Stimulated activated CD4-positive, alpha-beta T cell treated with anti-CD3 and anti-CD28 coated beads, Interleukin-1b, Interleukin-23, amount 100 ng/mL, for 24 hours (primary cell): ENCODE data around the gene ANKDD1B.
"Not testable (repeated sequence)": the region's sequence is repeated elsewhere in the genome, so short reads cannot be mapped to it uniquely, and the experiment has no call there.

ENCODE experiments used
- DNase-seq, 4 experiments: peaks; one replicate each; pipeline ENCODE4 v3.0.0-alpha.2; 2020; ENCODE audit warnings: low read depth in 4 of 4, low spot score in 1 of 4

Gene ANKDD1B

GRCh38 chr5:75611311-75612225, at the start of gene ANKDD1B:
Gene ANKDD1B, plus strand, starts transcription at chr5:75611453. Its CDS starts 182 bp downstream, at chr5:75611635.
- DNase-seq = no peak

- not testable (repeated sequence) for DNase-seq
Measured at GRCh38 chr5:75565991-75566709, 45.1 kb upstream of the ANKDD1B start.

- peak; percentile 18 to 34 (median 26) for DNase-seq
Measured at GRCh38 chr5:75566710-75567309, 44.4 kb upstream of the ANKDD1B start.

GRCh38 chr5:75567710-75568109, 43.5 kb upstream of the ANKDD1B start:
- no peak for DNase-seq

- DNase-seq = no peak
Measured at GRCh38 chr5:75568202-75568601, 43.1 kb upstream of the ANKDD1B start.

GRCh38 chr5:75571547-75571946, 39.7 kb upstream of the ANKDD1B start:
- no peak for DNase-seq

- no peak for DNase-seq
Measured at GRCh38 chr5:75574791-75575190, 36.5 kb upstream of the ANKDD1B start.

- not testable (repeated sequence) for DNase-seq
Measured at GRCh38 chr5:75578280-75578679, 33.0 kb upstream of the ANKDD1B start.

GRCh38 chr5:75584641-75585040, 26.6 kb upstream of the ANKDD1B start:
- no peak for DNase-seq

GRCh38 chr5:75588666-75589065, 22.6 kb upstream of the ANKDD1B start:
- no peak for DNase-seq

GRCh38 chr5:75600535-75600934, 10.7 kb upstream of the ANKDD1B start:
- DNase-seq = no peak

- DNase-seq = no peak
Measured at GRCh38 chr5:75601567-75601966, 9.7 kb upstream of the ANKDD1B start.

GRCh38 chr5:75601996-75602395, 9.3 kb upstream of the ANKDD1B start:
- DNase-seq = no peak

GRCh38 chr5:75603371-75603770, 7.9 kb upstream of the ANKDD1B start:
- no peak for DNase-seq

GRCh38 chr5:75603821-75604220, 7.4 kb upstream of the ANKDD1B start:
- no peak for DNase-seq

GRCh38 chr5:75607341-75607740, 3.9 kb upstream of the ANKDD1B start:
- DNase-seq = not testable (repeated sequence)

- DNase-seq = no peak
Measured at GRCh38 chr5:75608870-75609269, 2.4 kb upstream of the ANKDD1B start.

GRCh38 chr5:75610201-75610600, 1.1 kb upstream of the ANKDD1B start:
- no peak for DNase-seq

GRCh38 chr5:75610859-75611310, 368 bp upstream of the ANKDD1B start:
- DNase-seq = not testable (repeated sequence)

- no peak for DNase-seq
Measured at GRCh38 chr5:75612226-75612569, 945 bp downstream of the ANKDD1B start.

GRCh38 chr5:75612901-75613300, 1.6 kb downstream of the ANKDD1B start:
- DNase-seq = no peak

- DNase-seq = no peak
Measured at GRCh38 chr5:75614176-75614575, 2.9 kb downstream of the ANKDD1B start.
